ENCODE results near the gene DEPDC1. TPM values are rescaled to one million over a fixed set of nuclear protein-coding genes. Genes with fewer than 3 reads are reported as not detected.
"Not testable (repeated sequence)": the region's sequence is repeated elsewhere in the genome, so short reads cannot be mapped to it uniquely, and the experiment has no call there.

Gene DEPDC1
- polyA plus RNA-seq, 3 donors = 14.0 to 16.1 (median 14.3) TPM

DNA sequence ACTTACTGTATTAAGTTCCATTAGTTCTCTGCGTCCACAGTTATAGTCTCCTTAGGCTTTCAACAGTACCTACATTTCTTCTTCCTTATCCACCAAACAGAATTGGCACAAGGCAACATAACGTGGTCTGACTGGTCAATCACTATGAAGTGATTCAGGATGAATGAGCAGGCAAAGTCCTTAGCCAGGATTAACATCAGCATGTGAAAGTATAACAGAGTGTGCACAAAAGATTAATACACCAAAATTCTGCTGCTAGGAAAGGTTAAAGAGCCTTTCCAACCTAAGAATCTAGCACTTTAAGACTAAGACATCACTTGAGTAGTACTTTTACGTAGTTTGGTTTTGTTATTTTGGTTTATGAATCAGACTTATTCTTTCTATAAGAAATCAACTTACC, 15.8 kb downstream of the DEPDC1 start:
- DNase-seq = no peak

DNA sequence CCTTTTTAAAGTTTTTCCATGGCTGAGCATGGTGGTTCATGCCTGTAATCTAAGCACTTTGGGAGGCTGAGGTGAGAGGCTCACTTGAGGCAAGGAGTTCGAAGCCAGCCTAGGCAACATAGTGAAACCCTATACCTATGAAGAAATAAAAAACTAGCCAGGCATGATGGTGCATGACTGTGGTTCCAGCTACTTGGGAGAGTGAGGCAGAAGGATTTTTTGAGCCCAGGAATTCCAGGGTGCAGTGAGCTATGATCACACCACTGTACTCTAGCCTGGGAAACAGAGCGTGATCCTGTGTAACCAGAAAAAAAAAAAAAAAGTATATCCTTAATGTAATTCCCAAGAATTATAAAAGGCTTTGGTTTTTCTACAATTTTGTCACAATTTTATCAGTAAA, 17.4 kb downstream of the DEPDC1 start:
- DNase-seq = no peak

DNA sequence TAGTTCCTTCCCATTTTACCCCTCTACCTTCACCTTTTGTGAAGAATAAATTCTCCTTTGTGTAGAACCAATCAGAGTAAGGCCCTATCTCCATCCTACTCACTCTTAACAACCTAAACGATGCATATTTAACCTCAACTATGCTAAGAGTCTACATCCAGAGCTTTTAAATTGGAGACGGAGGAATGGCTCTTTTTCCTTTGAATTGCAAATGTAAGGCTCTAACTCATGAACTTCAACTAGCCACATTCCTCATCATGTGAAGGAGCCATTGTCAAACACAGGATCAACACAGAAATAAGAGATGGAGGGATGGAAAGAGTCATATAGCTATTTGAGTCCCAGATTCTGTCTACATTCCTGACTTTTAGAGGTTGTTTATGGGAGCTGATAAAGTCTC, 18.2 kb downstream of the DEPDC1 start:
- DNase-seq = no peak

DNA sequence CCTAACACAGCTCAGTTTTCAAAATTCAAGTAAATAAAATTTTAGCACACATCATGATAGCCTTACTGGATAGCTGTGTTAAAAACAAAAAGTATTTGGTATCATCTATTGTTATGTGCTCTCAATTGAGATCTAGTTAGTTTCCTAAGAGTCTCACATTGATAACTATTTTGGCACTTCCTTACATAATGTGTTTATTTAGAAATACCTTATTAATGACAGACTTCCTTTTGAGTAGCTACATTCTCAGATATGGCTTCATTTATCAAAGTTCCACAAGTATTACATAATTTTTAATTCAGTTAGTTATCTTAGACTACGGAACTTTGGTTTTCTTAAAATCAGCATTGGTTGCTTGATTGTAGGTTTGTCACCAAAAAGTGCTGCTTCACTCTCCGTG, 20.3 kb downstream of the DEPDC1 start:
- DNase-seq = not testable (repeated sequence)

DNA sequence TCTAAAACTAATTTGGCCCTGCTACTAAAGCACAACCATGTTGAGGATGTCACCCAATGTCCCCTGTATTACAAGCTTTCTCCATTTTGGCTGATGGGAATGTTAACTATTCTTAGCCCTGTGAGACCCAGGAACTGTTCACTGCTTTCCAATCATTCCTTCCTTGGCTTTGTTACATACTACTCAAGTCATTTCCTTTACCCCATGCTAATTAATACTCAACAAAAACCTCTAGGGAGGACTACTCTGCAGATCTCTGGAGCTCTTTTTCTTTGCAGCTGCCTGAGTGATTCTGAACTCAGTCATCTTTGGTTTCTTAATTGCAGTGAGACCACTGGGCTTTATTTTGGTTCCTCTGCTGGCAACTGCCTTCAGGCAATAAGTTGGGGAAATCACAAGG, 23.8 kb downstream of the DEPDC1 start:
- no peak for DNase-seq

DNA sequence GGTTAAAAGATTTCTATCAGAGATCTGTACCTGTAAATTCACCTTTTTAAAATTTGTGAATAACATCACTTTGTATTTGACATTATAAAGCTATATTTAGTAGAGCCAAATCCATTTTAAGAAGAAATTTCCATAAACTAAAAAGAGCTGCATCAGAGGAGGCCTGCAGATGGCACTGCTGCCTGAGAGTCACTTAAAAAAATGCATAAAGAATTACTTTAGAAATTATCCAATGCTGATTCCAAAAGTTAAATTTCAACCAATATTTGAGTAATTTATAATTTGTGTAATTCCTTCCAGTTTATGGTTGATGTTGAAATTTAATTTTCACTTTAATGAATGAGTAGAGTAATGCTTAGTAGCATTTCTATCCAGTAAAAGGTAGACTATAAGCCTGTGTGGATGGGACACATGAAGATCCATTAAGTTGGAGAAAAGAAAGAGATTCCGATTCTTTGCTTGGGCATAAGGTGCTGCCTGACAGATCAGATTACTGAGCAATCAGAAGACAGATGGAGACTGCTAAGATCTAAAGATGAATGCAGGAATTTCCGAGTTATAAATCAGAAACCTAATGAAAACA, 26.4 kb downstream of the DEPDC1 start:
- DNase-seq = peak; percentile 5

DNA sequence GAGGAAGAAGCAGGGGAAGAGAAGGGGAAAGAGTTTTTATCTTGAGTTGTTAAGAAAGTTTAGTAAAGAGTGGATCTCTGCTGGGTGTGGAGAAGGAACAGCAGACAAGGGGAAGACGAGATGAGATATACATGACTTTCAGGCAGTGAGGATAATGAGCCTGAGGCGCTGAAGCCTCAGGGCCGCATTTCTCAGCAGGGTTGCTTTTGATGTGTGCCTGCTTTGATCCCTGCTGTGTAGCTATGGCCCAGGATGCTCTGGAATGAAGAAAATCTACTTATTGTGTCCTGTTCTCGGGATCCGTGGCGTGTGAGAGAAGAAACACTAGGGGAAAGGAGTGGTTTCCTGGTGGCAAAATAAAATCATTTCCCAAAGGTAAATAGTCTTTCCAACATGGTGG, 32.0 kb downstream of the DEPDC1 start:
- no peak for DNase-seq

DNA sequence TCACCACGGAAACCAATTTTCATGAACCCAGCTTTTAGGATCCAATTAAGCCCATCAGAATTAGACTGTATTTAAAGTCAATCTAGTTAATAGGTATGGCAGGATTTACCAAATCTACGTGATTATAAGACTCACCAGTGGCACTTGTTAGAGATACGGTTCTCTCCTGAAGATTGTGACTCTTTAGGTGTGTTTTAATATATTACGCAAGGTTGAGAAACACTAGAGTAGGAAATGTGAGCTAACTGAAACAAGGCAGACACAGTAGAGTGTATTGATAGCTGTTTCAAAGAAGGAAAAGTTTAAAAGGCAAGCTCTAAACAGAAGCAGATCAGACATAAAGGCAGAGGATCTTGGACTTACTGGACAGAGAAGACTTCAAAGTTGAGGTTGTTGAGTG, 35.9 kb downstream of the DEPDC1 start:
- no peak for DNase-seq

DNA sequence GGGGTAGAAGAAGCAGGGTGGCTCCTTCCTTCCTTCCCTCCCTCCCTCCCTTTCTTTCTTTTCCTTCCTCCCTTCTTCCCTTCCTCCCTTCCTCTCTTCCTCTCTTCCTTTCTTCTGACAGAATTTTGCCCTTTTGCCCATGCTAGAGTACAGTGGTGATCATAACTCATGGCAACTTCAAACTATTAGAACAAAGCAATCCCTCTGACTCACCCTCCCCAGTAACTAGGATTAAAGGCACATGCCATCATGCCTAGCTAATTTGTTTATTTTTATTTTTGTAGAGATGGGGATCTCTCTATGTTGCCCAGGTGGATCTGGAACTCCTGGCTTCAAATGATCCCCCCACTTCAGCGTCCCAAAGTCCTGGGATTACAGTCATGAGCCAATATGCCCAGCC, 37.1 kb downstream of the DEPDC1 start:
- no peak for DNase-seq

DNA sequence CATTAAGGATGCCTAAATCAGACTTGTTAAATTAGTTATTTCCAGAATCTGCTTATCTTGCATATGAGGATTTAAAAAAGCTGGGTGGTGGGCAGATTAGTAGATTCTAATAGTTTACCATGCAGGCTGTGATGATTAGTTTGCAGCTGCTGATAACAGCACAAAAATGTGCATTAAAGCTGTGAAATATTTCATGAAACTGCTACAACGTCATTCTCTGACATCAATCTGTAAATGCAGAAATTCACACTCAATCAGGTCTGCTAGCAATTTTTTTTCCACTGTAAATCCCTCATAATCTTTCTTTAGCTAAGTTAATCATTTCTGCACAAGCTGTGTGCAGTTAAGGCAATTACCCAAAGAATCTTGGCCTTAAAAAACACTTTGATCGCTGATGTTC, 37.8 kb downstream of the DEPDC1 start:
- DNase-seq = no peak

DNA sequence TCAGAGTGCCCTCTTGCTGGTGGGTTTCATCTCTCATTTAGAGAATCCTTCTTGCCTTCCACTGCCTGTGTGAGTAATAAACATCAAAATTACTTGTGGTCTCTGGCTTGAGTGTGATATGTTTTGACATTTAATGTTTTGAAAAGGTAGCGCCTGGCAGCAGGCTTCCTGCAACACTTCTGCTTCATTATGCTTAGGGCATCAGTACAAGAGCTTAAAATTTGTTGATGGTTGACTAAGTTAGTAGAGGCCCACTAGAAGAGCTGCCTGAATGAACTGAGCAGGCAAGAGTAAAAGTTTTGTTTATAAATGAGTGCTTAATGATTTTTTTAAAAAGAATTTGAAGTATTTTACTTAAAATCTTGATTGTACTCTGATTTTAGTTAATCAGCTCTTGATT, 40.7 kb downstream of the DEPDC1 start:
- DNase-seq = no peak

DNA sequence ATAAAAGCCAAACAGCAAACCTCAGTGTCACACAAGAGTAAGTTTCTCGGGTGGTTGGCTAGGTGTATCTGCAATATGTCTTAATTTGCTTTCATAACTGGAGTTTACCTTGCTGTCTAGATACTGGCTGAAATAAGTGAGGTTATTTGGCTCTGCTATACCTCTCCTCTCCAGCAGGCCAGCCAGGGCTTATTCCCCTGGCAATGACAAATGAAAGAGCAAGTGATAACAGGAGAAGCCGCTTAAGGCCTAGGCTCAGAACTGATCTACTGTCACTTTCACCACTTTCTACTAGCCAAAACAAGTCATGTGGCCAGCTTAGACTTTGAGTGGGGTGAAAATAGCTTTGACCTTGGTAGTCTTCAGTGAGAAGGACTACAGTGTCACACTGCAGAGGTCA, 42.3 kb downstream of the DEPDC1 start:
- no peak for DNase-seq

DNA sequence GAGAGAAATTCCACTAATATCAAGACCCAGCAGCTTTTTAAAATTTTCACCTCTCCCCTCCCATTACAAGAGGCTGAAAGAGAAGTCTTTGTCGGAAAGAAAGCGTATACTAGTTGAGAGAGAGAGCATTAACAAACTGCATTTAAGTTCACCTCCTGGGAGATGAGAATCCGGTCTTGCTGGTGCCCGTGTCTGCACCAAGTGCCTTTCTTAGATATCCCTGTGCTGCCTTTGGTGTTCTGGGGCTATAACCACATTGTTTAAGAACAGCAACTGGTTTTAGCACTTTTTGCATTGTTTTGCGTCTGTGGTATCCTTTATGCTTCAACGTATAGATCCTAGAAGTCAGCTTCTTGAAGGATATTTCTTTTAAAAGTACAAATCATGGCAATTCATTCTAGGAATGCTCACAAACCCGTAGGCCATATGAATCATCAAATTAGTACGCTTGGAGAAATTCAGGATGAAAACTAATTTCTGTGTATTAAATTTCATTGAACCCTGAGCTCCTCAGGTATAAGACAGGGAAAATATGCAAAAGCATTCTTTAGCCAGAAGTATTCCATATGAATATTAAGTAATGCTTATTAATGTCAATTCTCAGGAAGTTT, 43.7 kb downstream of the DEPDC1 start:
- DNase-seq = no peak

DNA sequence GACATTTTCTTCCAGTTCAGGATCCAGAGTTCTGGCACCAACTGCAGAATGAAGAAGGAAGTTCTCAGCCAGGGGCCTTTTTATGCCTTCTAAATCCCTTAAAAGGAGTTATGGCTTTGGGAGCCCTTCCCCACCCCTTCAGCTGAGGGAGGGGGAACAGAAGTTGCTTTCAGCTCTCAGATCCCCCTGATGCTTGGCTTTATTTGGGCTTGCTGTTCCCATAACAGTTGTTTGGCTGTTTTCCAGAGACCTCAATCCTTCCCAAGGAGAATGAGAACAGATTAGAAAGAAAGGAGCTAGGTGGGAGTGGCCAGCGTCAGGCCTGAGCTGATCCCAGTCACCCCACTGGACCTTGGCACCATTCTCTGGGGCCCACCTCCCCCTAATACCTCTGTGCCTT, 47.0 kb downstream of the DEPDC1 start, which contains the start of gene RPE65:
RPE65 (minus strand) TSS at position 54 of the 400 bp plus-strand sequence; CDS start at position 5, 49 bp downstream.
- peak; percentile 30 for DNase-seq

DNA sequence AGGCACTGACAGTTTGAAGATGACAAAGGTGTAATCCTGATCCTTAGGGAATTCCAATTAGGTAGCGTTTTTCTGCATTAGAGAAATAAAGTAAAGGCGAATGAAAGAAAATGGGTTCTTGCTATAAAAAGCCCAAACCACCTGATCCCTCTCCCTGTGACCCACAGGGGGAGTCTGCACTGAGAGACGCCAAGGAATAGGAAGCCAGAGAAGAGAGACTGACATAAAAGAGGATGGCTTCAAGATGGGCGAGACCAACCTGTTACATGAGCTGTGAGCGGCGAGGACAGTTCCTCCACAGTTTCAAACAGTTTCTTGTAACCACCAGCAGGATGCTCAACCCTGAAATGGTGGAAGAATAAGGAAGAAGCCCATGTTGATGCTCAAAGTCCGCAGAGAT, 48.5 kb downstream of the DEPDC1 start:
- no peak for DNase-seq

DNA sequence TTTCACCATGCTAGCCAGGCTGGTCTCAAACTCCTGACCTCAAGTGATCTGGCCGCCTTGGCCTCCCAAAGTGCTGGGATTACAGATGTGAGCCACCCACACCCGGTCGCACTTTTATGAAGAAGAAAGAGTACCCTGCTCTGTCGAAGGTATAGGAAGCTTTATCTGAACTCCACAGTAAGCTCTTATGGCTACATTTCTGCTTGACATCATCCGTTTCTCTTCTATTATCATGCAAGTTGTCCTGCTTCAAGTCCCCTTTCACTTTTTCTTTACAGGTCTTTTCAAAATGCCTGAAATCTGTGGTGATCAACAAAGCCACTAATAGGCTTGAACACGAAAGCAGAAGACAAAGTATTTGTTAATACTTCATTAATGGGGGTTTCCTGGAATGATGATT, 51.2 kb downstream of the DEPDC1 start:
- no peak for DNase-seq

DNA sequence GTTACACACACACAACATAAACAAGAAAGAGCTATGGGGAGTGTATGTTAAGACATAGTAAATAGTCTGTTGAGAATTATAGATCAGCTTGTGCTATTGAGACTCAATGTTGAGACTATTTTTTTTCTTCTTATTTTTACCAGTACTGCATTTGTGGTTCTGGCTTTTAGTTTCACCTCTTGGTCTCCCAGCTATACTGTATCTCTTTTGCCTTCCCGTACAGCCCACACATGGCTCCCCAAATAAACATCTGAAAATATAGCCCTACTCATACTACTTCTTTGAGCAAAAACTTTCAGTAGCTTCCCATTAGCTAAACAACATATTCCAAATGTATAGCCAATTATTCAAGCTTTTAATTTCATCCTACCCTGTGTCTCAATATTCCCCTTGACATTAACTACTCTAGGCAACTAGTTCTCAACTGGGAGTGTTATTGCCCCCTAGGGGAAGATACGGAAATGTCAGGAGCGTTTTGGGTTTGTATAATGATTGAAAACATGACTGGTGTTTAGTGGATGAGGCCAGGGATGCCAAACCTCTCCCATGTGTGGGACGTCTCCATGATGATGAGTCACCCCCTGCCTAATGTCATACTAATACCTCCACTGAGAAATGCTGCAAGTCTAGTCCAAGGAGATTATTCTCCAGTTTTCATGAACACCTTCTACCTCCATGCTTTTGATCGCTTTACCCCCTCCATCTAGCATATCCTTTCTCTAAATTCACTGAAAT, 53.9 kb downstream of the DEPDC1 start:
- DNase-seq = peak; percentile 11

DNA sequence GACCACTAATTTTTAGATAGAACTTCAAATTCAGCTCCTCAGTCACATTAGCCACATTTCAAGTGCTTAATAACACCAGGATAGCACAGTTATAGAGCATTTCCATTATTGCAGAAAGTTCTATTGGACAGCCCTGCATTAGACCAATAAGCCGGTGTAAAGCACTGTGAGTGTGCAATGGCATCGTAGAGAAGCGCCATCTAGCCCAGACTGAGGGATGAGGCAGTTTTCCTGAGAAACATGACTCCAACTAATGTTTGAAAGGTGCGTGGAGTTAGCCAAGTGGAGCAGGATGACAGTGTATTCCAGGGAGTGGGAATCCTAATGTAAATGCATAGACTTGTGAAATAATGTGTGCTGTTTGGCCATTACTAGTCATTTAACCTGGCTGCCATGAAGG, 54.9 kb downstream of the DEPDC1 start:
- DNase-seq = no peak

DNA sequence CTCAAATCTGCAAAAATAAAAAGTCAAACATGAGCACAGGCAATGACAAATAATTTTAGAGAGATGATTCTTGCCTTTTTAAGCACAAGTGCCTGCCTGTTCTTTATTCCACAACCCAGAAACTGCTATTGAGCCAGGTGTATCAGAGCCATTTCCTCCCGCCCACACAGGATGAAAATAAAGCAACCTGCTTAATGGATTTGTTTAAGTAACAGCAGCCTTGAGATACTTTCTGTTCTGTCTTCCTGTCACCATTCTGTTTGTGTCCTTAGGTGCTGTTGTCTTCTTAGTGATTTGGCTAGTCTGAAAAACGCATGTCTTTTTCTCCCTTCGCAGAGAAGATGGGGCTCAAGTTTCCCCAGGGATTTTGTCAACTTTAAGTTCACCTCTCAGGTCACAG, 58.6 kb downstream of the DEPDC1 start:
- no peak for DNase-seq

DNA sequence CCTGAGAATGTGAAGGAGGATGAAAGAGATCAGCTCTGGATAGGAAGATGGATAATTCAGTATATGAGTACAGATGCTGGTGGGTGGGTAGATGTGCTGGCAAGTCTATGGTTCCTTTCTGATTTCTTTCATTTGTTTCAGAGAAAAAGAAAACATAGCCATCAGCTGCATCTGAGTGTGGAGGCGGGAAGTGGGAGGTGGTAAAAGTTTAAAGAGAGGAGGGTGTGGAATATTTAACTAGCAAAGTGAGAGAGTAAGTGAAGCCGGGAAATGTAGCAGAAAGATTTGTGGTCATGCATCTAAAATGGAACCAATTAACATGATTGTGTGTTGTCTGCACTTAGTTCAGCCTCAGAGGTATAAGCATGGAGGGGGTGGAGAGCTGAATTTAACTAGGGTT, 63.5 kb downstream of the DEPDC1 start:
- peak; percentile 12 for DNase-seq

DNA sequence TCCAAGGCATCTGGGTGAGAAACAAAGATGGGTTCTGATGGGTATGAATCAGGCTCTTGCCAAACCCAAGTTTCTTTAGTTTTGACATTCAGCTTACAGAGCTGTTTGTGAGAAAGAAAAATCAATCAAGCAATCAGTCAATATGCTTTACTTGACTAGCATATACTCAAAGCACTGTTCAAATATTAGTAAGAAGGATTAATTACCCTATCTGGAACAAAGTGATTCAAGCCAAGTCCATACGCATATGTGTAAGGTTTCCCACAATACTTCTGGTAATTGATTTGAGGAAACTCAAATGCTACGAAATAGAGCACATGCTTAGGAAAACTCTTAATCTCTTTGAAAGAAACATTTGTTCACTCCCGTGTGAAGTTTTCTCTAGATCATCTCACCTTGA, 65.8 kb downstream of the DEPDC1 start:
- DNase-seq = no peak

DNA sequence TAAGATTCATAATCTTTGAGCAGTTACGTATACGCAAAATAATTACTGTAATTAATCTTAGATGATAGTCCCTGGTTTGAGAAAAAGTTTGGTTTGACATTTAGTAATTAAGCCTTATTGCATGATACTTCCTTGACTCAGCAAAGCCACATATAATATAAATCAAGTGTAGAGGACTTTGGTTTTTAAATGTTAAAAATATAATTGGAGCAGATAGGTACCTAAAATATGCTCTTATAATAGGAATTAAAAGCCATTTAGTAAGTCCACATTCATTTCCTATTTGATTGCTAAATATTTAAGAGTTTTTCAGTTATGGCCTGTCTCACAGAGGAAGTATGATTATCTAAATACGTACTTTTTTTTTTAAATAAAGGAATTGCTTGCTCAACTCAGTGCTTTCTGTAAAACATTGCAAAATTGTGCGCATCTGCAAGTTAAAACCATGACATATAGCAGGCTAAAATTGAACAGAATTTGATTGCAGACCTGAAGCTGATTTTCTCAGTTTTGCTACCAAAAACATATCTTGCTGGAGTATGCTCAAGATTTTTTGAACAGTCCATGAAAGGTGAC, 67.6 kb downstream of the DEPDC1 start:
- DNase-seq = no peak

DNA sequence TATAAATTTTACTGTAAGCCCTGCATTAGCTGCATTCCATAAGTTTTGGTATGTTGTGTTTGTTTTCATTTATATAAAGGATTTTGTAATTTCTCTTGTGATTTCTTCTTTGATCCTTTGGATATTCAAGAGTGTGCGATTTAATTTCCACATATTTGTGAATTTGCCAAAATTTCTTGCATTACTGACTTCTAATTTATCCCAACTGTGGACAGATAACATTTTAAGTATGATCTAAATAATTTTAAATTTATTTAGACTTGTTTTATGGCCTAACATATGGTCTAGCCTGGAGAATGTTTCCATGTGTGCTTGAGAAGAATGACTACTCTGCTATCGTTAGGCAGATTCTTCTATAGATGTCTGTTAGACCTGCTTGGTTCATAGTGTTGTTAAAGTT, 70.3 kb downstream of the DEPDC1 start:
- DNase-seq = no peak

All from renal pelvis (tissue), 4 donors.